NB4 (cell line): Measurements from ENCODE around the gene PLCD1.

Source experiments
- CTCF ChIP-seq: IDR thresholded peaks from one replicate; pipeline ENCODE4 v1.5.1; 2012; ENCODE audit warnings: low read depth, low read length
- MAX ChIP-seq: IDR thresholded peaks from 2 replicates; pipeline ENCODE4 v1.6.1; 2011; ENCODE audit warnings: low read depth, low read length
- MYC ChIP-seq: IDR thresholded peaks from 2 replicates; pipeline ENCODE4 v1.6.1; 2011; ENCODE audit warnings: low read depth, low read length
- POLR2A ChIP-seq: IDR thresholded peaks from 2 replicates; pipeline ENCODE4 v1.6.1; 2011; ENCODE audit warnings: mild to moderate bottlenecking; ENCODE audit not compliant: insufficient read length; ENCODE audit errors: extremely low read depth

GRCh38 chr3:37992271-37993066 is 37.0 kb downstream of the PLCD1 start:
- no peak for TF ChIP-seq CTCF
- no peak for TF ChIP-seq MAX
- no peak for TF ChIP-seq POLR2A
- TF ChIP-seq MYC: no peak
